IPS-15b (cell line): Measurements from ENCODE around the gene FGGY.

ENCODE experiments used
- H3K27me3 ChIP-seq: one replicate; pipeline ENCODE4 v1.6.1; 2013; ENCODE audit warnings: low read length; ENCODE audit not compliant: control insufficient read depth, insufficient read depth
- H3K36me3 ChIP-seq: one replicate; pipeline ENCODE4 v1.6.1; 2013; ENCODE audit warnings: low read length; ENCODE audit not compliant: control insufficient read depth, insufficient read depth
- H3K4me1 ChIP-seq: one replicate; pipeline ENCODE4 v1.6.1; 2013; ENCODE audit warnings: mild to moderate bottlenecking, low read length; ENCODE audit not compliant: control insufficient read depth, insufficient read depth
- H3K4me3 ChIP-seq: one replicate; pipeline ENCODE4 v1.5.1; 2013; ENCODE audit warnings: low read depth, low read length
- H3K9ac ChIP-seq: one replicate; pipeline ENCODE4 v1.6.1; 2013; ENCODE audit warnings: low read depth, mild to moderate bottlenecking, low read length
- H3K9me3 ChIP-seq: one replicate; pipeline ENCODE4 v1.6.1; 2013; ENCODE audit warnings: mild to moderate bottlenecking, low read length; ENCODE audit not compliant: control insufficient read depth, insufficient read depth

FGGY gene

GRCh38 chr1:59761443-59761842, 464.5 kb downstream of the FGGY start:
- Histone ChIP-seq H3K9ac (no peak overlapping the region), H3K4me1 (peaks cover 4% of the 10 kb centered on the region), H3K27me3 (no peaks in the 10 kb centered on the region), H3K9me3 (no peaks in the 10 kb centered on the region), H3K4me3 (no peak overlapping the region), H3K36me3 (no peaks in the 10 kb centered on the region)

GRCh38 chr1:59763418-59763817, 466.5 kb downstream of the FGGY start:
- H3K4me3 ChIP-seq: no peak overlapping the region
- H3K4me1 ChIP-seq: peaks cover 5% of the 10 kb centered on the region
- H3K36me3 ChIP-seq: no peaks in the 10 kb centered on the region
- H3K27me3 ChIP-seq: no peaks in the 10 kb centered on the region
- no peak overlapping the region for H3K9ac ChIP-seq
- no peaks in the 10 kb centered on the region for H3K9me3 ChIP-seq

DNA sequence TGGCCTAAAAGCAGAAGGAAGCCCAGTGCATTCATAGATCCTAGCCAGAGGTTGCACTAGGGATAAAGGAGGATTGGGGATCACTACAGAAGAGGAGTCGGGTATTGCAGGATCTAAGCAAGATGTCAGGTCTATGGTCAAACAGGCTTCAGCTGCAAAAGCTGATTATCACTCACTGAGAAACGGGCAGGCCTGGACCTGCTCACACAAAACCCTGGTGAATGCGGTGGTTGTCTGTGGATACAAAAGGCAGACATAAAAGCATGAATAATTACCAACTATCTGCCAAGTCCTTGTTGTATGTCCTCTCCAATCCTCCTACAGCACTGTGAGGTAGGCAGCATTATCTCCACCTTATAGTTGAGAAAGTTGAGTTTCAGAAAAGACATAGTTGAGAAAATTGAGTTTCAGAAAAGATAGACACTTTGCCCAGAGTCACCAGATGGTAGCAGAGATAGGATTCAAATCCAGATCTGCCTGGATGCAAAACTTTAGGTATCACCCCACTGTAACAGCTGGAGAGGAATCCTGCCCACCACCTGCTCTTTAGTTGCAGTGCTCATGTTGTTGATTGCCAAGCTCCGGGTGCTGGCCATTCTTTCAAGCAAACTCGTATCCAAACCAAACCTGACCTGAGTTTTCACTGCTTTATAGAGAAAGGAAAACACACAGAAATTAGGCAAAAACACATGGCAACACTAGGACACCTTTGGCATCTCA, 468.3 kb downstream of the FGGY start:
- Histone ChIP-seq H3K9me3 (no peaks in the 10 kb centered on the region), H3K9ac (no peak overlapping the region), H3K4me3 (no peak overlapping the region), H3K36me3 (no peaks in the 10 kb centered on the region), H3K27me3 (no peaks in the 10 kb centered on the region), H3K4me1 (peaks cover 5% of the 10 kb centered on the region)

DNA sequence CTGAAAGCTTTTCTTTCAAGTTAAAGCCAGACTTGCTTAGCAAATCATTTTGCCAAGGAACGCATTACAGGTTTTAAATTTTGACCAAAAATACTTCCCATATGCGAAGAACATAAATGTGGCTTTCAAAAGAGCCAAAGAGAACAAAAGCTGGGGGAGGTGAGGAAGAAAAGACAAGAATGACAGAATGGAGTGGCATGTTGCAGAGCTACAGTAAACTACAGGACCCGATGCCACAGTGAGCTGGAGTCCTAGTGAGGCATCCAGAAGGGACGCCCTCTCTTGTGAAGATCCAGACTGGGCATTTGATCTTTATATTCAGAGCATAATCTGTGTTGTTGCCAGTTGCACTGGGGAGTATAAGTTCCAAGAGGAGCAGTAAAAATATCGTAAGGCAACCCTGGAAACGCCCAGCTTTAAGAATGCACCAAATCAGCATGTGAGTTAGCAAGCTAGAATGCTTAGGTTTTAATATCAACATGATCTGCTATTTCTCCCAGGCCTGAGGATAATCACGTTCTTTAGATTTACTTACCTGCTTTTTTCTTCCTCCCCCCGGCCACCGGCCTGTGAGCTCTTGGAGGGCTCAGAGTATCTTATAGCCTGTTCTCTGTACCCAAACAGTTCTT, 469.4 kb downstream of the FGGY start:
- Histone ChIP-seq H3K9me3 (no peaks in the 10 kb centered on the region), H3K4me3 (no peak overlapping the region), H3K4me1 (peaks cover 5% of the 10 kb centered on the region), H3K9ac (peak overlapping the region; percentile 19), H3K27me3 (no peaks in the 10 kb centered on the region), H3K36me3 (no peaks in the 10 kb centered on the region)

GRCh38 chr1:59767119-59767518, 470.2 kb downstream of the FGGY start:
- Histone ChIP-seq H3K9ac (no peak overlapping the region), H3K4me1 (peaks cover 5% of the 10 kb centered on the region), H3K9me3 (no peaks in the 10 kb centered on the region), H3K27me3 (no peaks in the 10 kb centered on the region), H3K36me3 (no peaks in the 10 kb centered on the region), H3K4me3 (no peak overlapping the region)

DNA sequence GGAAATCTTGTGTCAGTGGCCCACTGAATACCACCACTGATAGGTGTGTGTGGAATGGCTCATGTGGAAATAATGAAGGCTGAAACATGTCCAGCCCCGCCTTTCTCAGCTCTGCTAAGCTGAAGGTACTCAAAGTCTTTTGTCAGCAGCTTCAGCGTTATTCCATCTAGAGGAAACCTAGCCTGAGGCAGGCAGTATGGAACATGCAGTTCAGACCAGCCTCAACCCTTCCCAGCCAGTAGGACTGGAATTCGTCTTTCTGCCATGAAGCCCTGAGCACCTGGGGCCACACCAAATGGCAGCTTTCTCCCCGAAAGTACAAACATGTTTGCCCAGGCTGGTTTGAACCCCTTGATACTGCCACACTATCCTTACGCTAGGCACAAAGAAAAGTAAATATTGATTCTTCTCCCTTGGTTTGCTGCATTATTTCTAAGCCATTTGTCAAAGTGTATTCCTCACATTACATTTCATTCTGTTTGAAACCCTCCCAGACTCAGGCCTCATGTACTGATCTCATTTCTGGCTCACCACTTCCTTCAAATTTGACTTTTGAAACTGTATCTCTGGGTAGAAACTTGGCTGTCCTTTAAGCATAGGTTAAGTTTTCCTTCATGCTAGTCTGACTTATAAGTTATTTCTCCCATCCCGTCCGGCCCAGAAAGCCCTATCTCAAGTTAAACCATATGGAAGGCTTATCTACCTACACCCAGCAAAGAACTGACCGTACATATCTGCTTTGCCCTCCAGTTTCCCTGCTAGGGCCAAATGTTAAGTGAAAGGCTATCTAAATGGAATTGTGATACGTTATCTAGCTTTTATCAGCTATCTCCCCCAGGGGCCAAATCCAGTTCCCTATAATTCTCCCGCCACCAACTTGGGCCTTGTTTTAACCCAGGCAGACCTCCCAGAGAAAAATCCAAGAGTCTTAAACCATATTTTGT, 472.2 kb downstream of the FGGY start:
- H3K4me3 ChIP-seq: no peak overlapping the region
- no peak overlapping the region for H3K9ac ChIP-seq

DNA sequence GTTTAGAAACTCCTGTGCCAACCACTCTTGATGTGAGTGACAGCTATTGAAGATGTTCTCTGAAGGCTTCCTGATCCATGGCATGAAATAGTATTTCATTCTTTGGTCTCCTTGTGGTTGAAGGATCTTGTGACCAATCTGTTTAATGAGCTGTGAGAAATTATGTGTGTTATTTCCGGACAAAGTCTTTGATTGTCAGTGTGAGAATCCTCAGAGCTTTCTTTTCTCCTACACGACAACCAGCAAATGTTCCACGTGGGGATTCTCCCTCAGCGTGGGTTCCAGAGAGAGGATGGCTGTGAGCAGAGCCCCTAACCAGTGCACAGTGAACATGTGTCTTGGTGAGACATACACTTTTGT, 472.8 kb downstream of the FGGY start:
- Histone ChIP-seq H3K9me3 (no peaks in the 10 kb centered on the region), H3K27me3 (no peaks in the 10 kb centered on the region), H3K4me3 (no peak overlapping the region), H3K36me3 (no peaks in the 10 kb centered on the region), H3K4me1 (peaks cover 5% of the 10 kb centered on the region), H3K9ac (no peak overlapping the region)

More for the DNA sequence above, 472.2 kb downstream of the FGGY start:
- no peaks in the 10 kb centered on the region for H3K27me3 ChIP-seq
- peaks cover 5% of the 10 kb centered on the region for H3K4me1 ChIP-seq
- H3K36me3 ChIP-seq: no peaks in the 10 kb centered on the region
- H3K9me3 ChIP-seq: no peaks in the 10 kb centered on the region

- Histone ChIP-seq H3K27me3 (no peaks in the 10 kb centered on the region), H3K9ac (no peak overlapping the region), H3K36me3 (no peaks in the 10 kb centered on the region), H3K4me1 (peaks cover 2% of the 10 kb centered on the region), H3K4me3 (no peak overlapping the region), H3K9me3 (no peaks in the 10 kb centered on the region)
Measured at GRCh38 chr1:59771361-59771760, 474.5 kb downstream of the FGGY start.

DNA sequence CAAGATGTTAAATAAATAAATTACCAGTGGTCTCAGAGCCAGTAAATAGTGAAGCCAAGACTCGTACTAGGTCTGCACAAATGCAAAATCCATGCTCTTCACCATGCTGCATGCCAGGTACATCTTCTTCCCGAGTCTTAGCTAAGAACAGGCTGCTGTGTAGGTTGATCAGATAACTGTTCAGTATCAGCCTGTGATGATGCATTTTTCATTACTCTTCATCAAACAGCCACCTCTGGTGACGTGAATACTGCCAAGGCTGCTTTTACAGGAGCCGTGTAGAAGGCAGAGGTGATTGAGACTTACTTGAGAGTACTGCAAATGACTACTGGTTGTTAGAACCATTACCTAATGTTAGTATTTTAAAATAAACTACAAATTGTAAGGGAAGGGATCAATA, 478.6 kb downstream of the FGGY start:
- Histone ChIP-seq H3K4me1 (no peaks in the 10 kb centered on the region), H3K9me3 (no peaks in the 10 kb centered on the region), H3K36me3 (no peaks in the 10 kb centered on the region), H3K9ac (no peak overlapping the region), H3K27me3 (no peaks in the 10 kb centered on the region), H3K4me3 (no peak overlapping the region)

DNA sequence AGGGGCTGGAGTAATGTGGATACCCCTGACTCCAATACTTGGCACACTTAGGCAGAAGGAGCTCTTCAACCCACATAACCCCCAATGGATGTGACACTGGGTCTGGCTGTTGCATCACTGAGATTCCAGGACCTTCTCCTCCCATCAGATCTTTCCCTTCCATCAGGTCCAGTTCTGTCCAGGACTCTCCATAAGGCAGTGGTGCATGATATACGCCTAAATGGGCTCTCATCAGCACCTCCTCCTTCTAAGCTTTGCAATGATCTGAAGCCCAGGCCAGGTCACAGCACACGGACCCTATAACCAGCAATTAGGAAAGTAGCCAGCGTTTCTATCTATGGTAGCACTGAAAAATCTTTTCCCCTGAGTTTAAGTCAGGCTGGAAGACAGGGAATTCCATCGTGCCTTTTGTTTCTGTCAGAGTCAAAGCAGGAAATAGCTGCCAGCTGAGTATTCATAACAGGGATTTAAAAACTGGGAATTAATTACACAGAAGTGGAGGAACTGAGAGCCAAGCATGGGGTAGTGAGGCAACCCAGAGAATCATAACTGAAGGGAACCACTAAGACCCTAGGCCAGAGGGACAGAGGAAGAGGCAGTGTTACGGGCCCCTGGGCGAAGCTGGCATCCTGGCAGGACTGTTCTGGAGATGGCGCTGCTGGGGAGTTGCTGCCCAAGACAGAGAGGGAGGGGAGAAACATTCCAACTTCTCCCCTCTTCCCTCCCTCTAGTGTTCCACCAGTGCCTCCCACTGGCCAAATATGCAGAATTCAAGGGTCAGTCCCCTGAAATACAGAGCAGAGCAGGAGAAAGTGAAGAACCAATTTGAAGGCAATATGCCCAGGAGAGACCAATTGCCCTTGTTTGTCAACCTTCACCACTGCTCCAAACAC, 480.3 kb downstream of the FGGY start:
- no peak overlapping the region for H3K9ac ChIP-seq
- H3K4me3 ChIP-seq: no peak overlapping the region
- H3K27me3 ChIP-seq: no peaks in the 10 kb centered on the region
- H3K4me1 ChIP-seq: no peaks in the 10 kb centered on the region
- no peaks in the 10 kb centered on the region for H3K36me3 ChIP-seq
- no peaks in the 10 kb centered on the region for H3K9me3 ChIP-seq

DNA sequence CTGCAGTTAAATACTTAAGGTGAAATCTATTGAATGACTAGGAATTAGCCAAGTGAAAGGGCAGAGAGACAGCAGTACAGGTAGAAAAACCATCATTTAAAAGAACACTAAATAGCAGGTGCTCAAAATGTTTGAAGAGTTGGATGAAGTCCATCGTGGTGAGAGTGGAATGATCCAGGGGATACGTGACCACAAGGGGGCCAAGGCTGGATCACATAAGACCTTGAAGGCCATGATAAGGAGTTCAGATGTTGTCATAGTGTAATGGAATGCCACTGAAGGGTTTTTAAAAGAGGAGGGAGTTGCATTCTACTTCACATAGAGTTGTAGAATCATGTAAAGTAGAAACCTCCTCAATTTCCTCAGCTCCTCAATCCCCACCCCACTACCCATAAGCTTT, 483.1 kb downstream of the FGGY start:
- H3K4me1 ChIP-seq: no peaks in the 10 kb centered on the region
- H3K9ac ChIP-seq: no peak overlapping the region
- no peaks in the 10 kb centered on the region for H3K36me3 ChIP-seq
- H3K9me3 ChIP-seq: no peaks in the 10 kb centered on the region
- H3K27me3 ChIP-seq: no peaks in the 10 kb centered on the region
- H3K4me3 ChIP-seq: no peak overlapping the region
